ENCODE measurements around the gene EPHB1. TPM values are rescaled to one million over a fixed set of nuclear protein-coding genes. Genes with fewer than 3 reads are reported as not detected.

The EPHB1 gene
- total RNA-seq, 3 donors from 2014 or later = 0.31 to 6.9 (median 0.64) TPM

- Histone ChIP-seq H3K9me3 (no peaks in the 10 kb centered on the region), H3K4me3 (no peak overlapping the region), H3K4me1 (ENCODE audit: low read depth) (no peaks in the 10 kb centered on the region), H3K36me3 (ENCODE audit: low read depth) (no peaks in the 10 kb centered on the region)
- no peak for DNase-seq
- intact Hi-C loops (cut with DNase I, micrococcal nuclease) = no loop called here
- ATAC-seq = no peak
- TF ChIP-seq CTCF (IDR thresholded peaks at IDR 0.05) = no peak
Measured at GRCh38 chr3:134871818-134872217, 76.8 kb downstream of the EPHB1 start.

DNA sequence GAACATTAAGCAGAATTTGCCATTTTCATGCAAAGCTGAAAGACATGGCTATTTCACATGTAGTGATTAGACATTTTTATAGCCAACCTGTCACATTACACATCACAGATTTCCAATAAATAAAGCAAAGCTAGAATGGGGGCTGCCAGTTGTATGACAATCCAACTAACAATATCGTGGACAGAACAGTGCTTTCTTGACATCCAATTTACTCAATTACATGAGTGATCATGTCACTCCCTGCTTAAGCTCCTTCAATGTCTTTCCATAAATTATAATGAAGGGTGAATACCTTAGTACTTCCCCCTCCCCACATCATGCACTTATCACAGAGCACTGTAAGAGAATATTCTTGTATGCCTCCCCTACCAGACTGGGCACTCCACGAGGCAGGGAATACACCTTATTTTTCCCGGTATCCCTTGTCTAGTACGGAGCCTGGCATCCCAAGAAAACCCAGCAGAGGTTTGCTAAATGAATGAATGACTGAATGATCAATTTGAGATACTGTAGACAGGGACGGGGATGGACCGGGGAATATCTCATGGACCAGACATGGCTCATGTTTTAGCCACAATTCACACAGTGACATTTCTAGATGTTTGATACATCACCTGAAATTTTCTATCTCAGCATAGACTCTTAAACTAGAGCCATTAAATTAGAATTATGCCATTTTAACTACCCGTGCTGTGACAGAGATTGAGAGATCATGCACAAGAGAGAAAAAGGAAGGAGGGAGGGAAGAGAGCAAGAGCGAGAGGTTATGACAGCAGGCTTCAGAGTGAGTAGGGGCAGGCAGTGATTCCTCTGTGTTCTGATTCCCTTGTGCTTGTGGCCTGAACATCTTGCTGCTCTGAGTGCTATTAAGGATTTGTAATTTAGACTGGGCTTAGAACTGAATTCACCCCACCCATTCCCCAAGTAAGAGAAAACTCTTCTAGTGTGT lies 77.7 kb downstream of the EPHB1 start:
- DNase-seq = no peak
- intact Hi-C loops (cut with DNase I, micrococcal nuclease) = no loop called here
- H3K4me1 ChIP-seq (ENCODE audit: low read depth) = no peaks in the 10 kb centered on the region
- H3K36me3 ChIP-seq (ENCODE audit: low read depth) = no peaks in the 10 kb centered on the region
- ATAC-seq = no peak
- no peak for TF ChIP-seq CTCF (IDR thresholded peaks at IDR 0.05)
- H3K4me3 ChIP-seq = no peak overlapping the region
- no peaks in the 10 kb centered on the region for H3K9me3 ChIP-seq

GRCh38 chr3:134873789-134874188 lies 78.7 kb downstream of the EPHB1 start:
- intact Hi-C loops (cut with DNase I, micrococcal nuclease) = no loop called here
- DNase-seq (no peak), ATAC-seq (no peak)
- no peaks in the 10 kb centered on the region for H3K4me1 ChIP-seq (ENCODE audit: low read depth)
- no peak for TF ChIP-seq CTCF (IDR thresholded peaks at IDR 0.05)
- no peak overlapping the region for H3K4me3 ChIP-seq
- no peaks in the 10 kb centered on the region for H3K9me3 ChIP-seq
- H3K36me3 ChIP-seq (ENCODE audit: low read depth) = no peaks in the 10 kb centered on the region

DNA sequence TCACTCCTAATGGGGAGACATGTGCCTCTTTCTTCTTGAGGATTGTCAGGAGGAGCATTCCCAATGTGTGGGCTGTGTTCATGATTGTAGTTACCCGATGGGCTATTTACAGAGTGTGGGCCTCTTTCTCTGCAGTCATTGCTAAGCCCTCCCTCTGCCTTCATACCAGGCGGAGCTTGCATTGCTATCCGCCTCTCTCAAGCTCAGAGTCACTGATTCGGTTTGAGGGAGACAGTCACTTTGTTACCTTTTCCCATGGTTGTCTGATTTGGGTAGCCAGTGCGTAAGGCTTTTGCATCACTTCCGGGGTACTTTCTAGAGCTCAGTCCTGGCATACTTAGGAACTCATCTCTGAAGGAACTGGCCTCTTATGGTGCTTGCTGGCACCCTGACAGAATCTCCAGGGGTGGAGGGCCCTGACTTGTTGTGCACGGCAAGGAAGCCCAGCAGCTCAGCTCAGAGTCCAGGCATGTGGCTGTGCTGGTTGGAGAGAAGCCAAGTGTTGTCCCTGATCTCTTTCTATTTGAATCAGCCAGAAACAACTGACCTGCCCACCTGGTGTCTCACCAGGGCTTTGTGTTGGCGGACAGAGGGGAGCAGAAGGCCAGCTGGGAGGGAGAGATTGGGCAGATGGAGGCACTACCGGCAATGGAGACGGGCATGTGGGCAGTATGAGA lies 79.8 kb downstream of the EPHB1 start:
- DNase-seq = no peak
- no peaks in the 10 kb centered on the region for H3K36me3 ChIP-seq (ENCODE audit: low read depth)
- TF ChIP-seq CTCF (IDR thresholded peaks at IDR 0.05) = no peak

GRCh38 chr3:134876836-134877235 lies 81.8 kb downstream of the EPHB1 start:
- H3K9me3 ChIP-seq = no peaks in the 10 kb centered on the region
- no peaks in the 10 kb centered on the region for H3K4me1 ChIP-seq (ENCODE audit: low read depth)
- no peak for DNase-seq
- no peaks in the 10 kb centered on the region for H3K36me3 ChIP-seq (ENCODE audit: low read depth)
- no peak for ATAC-seq
- no peak overlapping the region for H3K4me3 ChIP-seq
- intact Hi-C loops (cut with DNase I, micrococcal nuclease) = no loop called here
- TF ChIP-seq CTCF (IDR thresholded peaks at IDR 0.05) = no peak

More for the DNA sequence above, 79.8 kb downstream of the EPHB1 start:
- H3K4me3 ChIP-seq = no peak overlapping the region
- H3K4me1 ChIP-seq (ENCODE audit: low read depth) = no peaks in the 10 kb centered on the region
- intact Hi-C loops (cut with DNase I, micrococcal nuclease) = no loop called here
- ATAC-seq = no peak
- H3K9me3 ChIP-seq = no peaks in the 10 kb centered on the region
